Hepatocyte (in vitro differentiated cells): Measurements from ENCODE around the gene BRWD1. TPM values are rescaled to one million over a fixed set of nuclear protein-coding genes. Genes with fewer than 3 reads are reported as not detected.

ENCODE experiments used
- DNase-seq: peaks from one replicate; pipeline ENCODE4 v3.0.0-alpha.2; 2016; ENCODE audit warnings: low spot score
- H2AFZ ChIP-seq: fragments of 200-600 bp; sonication (generic); 2 replicates; pipeline ENCODE4 v1.6.0; 2016; ENCODE audit warnings: antibody characterized with exemption, mild to moderate bottlenecking
- H3K27ac ChIP-seq: fragments of 200-600 bp; sonication (generic); 2 replicates; pipeline ENCODE4 v1.5.1; 2016; ENCODE audit warnings: mild to moderate bottlenecking
- H3K27me3 ChIP-seq: fragments of 200-600 bp; sonication (generic); 2 replicates; pipeline ENCODE4 v1.6.1; 2016
- H3K36me3 ChIP-seq: fragments of 200-600 bp; sonication (generic); replicated peaks from 2 replicates; pipeline ENCODE4 v1.5.1; 2016; ENCODE audit warnings: low read depth; ENCODE audit not compliant: insufficient read depth
- H3K4me1 ChIP-seq: fragments of 200-600 bp; sonication (generic); 2 replicates; pipeline ENCODE4 v1.5.1; 2016; ENCODE audit warnings: mild to moderate bottlenecking, moderate library complexity; ENCODE audit not compliant: insufficient read depth
- H3K4me2 ChIP-seq: fragments of 200-600 bp; sonication (generic); 2 replicates; pipeline ENCODE4 v1.6.0; 2016
- H3K4me3 ChIP-seq: fragments of 200-600 bp; sonication (generic); 2 replicates; pipeline ENCODE4 v1.5.1; 2016; ENCODE audit warnings: mild to moderate bottlenecking
- H3K79me2 ChIP-seq: fragments of 200-600 bp; sonication (generic); 2 replicates; pipeline ENCODE4 v1.6.0; 2017; ENCODE audit warnings: mild to moderate bottlenecking
- H3K9me2 ChIP-seq: fragments of 200-600 bp; sonication (generic); replicated peaks from 2 replicates; pipeline ENCODE4 v1.6.0; 2017; ENCODE audit warnings: mild to moderate bottlenecking; ENCODE audit not compliant: insufficient read depth
- H3K9me3 ChIP-seq: fragments of 200-600 bp; sonication (generic); 2 replicates; pipeline ENCODE4 v1.5.1; 2016; ENCODE audit warnings: low read depth, mild to moderate bottlenecking
- H4K20me1 ChIP-seq: fragments of 200-600 bp; sonication (generic); 2 replicates; pipeline ENCODE4 v1.6.0; 2016; ENCODE audit warnings: mild to moderate bottlenecking; ENCODE audit not compliant: insufficient read depth, poor library complexity, severe bottlenecking
- CTCF ChIP-seq: fragments of 200-600 bp; sonication (generic); IDR thresholded peaks from 2 replicates; pipeline ENCODE4 v1.5.1; 2016; ENCODE audit warnings: antibody characterized with exemption, mild to moderate bottlenecking; ENCODE audit not compliant: poor library complexity
- EZH2 ChIP-seq: fragments of 200-600 bp; sonication (generic); IDR thresholded peaks from 2 replicates; pipeline ENCODE4 v1.6.1; 2016; ENCODE audit warnings: antibody characterized with exemption, mild to moderate bottlenecking, borderline replicate concordance
- EZH2phosphoT487 ChIP-seq: fragments of 200-600 bp; sonication (generic); IDR thresholded peaks from one replicate; pipeline ENCODE4 v1.6.1; 2018; ENCODE audit warnings: antibody characterized with exemption, mild to moderate bottlenecking, low read depth, moderate library complexity; ENCODE audit not compliant: unreplicated experiment, severe bottlenecking
- WGBS: methylation state at CpG from one replicate; pipeline ENCODE4 v1.1.6; 2016; ENCODE audit warnings: low lambda C conversion rate; ENCODE audit errors: missing lambda C conversion rate; 5-methylcytosine and 5-hydroxymethylcytosine counted together
- polyA plus RNA-seq: library from polyadenylated mRNA; unstranded; fragments of >200 nt; fragmentation: Nextera tagmentation; extraction: Ambion mirVana; gene quantifications from 2 replicates; pipeline ENCODE4 v1.2.1, GENCODE V29; 2016
- total RNA-seq: library from RNA; depleted of rRNA; stranded (reverse); fragments of >200 nt; gene quantifications from 2 replicates; pipeline ENCODE4 v1.2.3, GENCODE V29; 2014

The BRWD1 gene
- total and polyA plus RNA-seq, 2 experiments from 2014 or later = 17.4 to 48.3 TPM

DNA sequence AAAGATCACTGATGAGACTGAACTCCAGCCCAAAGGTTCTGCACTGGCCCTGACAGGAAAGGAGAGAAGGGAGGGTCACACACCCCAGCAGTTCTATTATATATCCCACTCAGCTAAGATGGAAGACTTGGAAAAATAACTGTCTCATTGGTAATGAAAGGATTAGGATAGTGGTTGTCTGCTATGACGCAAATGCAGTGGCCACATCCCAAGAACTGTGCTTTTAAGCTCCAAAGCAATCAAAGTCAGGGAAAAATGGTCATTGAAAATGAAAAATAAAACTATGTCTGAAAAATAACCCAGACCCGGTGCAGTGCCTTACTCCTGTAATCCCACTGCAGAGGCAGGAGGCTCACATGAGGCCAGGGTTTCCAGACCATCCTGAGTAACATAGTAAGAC lies 161.2 kb downstream of the BRWD1 start:
- H4K20me1 ChIP-seq = no peaks in the 10 kb centered on the region
- H3K27me3 ChIP-seq = no peaks in the 10 kb centered on the region
- 83% methylated on average over 2 of the region's 2 CpGs for WGBS
- H3K4me1 ChIP-seq = no peaks in the 10 kb centered on the region
- no peak for TF ChIP-seq CTCF
- no peak for TF ChIP-seq EZH2phosphoT487
- H3K79me2 ChIP-seq = no peaks in the 10 kb centered on the region
- no peaks in the 10 kb centered on the region for H3K9me2 ChIP-seq
- no peak overlapping the region for H3K4me2 ChIP-seq
- no peak overlapping the region for H2AFZ ChIP-seq
- no peaks in the 10 kb centered on the region for H3K36me3 ChIP-seq
- no peak overlapping the region for H3K27ac ChIP-seq
- H3K9me3 ChIP-seq = no peaks in the 10 kb centered on the region
- H3K4me3 ChIP-seq = no peak overlapping the region
- DNase-seq = no peak

GRCh38 chr21:39150877-39151276 lies 162.6 kb downstream of the BRWD1 start:
- Histone ChIP-seq H4K20me1 (no peaks in the 10 kb centered on the region), H3K79me2 (no peaks in the 10 kb centered on the region), H3K4me2 (no peak overlapping the region), H3K9me3 (no peaks in the 10 kb centered on the region), H3K27me3 (no peaks in the 10 kb centered on the region), H3K4me1 (no peaks in the 10 kb centered on the region), H2AFZ (no peak overlapping the region), H3K36me3 (no peaks in the 10 kb centered on the region), H3K4me3 (no peak overlapping the region), H3K9me2 (no peaks in the 10 kb centered on the region), H3K27ac (no peak overlapping the region)
- no peak for DNase-seq
- no peak for TF ChIP-seq CTCF
- TF ChIP-seq EZH2phosphoT487 = no peak
- TF ChIP-seq EZH2 = no peak

DNA sequence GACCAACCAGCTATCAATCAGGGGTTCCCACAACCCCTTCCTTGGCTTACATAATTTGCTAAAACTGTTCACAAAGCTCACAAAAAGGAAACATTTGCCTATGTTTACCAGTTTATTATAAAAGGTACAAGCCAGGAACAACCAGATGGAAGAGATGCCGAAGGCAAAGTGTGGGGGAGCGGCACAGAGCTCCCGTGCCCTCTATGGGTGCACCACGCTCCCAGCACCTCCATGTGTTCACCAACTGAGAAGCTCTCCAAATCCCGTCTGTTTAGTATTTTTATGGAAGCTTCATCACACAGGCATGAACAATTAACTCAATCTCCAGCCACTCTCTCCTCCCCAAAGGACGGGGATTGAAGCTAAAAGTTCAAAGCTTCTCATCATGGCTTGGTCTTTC lies 163.1 kb downstream of the BRWD1 start:
- no peaks in the 10 kb centered on the region for H3K36me3 ChIP-seq
- no peak overlapping the region for H3K27ac ChIP-seq
- H3K4me3 ChIP-seq = no peak overlapping the region
- no peak overlapping the region for H2AFZ ChIP-seq
- no peaks in the 10 kb centered on the region for H3K9me2 ChIP-seq
- no peaks in the 10 kb centered on the region for H3K27me3 ChIP-seq
- no peak for DNase-seq
- H3K9me3 ChIP-seq = no peaks in the 10 kb centered on the region
- WGBS = 98% methylated on average over 6 of the region's 6 CpGs
- no peaks in the 10 kb centered on the region for H4K20me1 ChIP-seq
- H3K79me2 ChIP-seq = no peaks in the 10 kb centered on the region
- TF ChIP-seq CTCF = no peak
- TF ChIP-seq EZH2 = no peak
- TF ChIP-seq EZH2phosphoT487 = no peak
- H3K4me1 ChIP-seq = no peaks in the 10 kb centered on the region
- H3K4me2 ChIP-seq = no peak overlapping the region

- H3K4me1 ChIP-seq = no peaks in the 10 kb centered on the region
- no peak overlapping the region for H3K27ac ChIP-seq
- no peaks in the 10 kb centered on the region for H3K9me3 ChIP-seq
- H4K20me1 ChIP-seq = no peaks in the 10 kb centered on the region
- H3K4me2 ChIP-seq = no peak overlapping the region
- H3K36me3 ChIP-seq = no peaks in the 10 kb centered on the region
- TF ChIP-seq CTCF (no peak), EZH2phosphoT487 (no peak), EZH2 (no peak)
- H3K79me2 ChIP-seq = no peaks in the 10 kb centered on the region
- no peak overlapping the region for H2AFZ ChIP-seq
- no peaks in the 10 kb centered on the region for H3K9me2 ChIP-seq
- no peak for DNase-seq
- H3K27me3 ChIP-seq = no peaks in the 10 kb centered on the region
- no peak overlapping the region for H3K4me3 ChIP-seq
Measured at GRCh38 chr21:39149882-39150281, 163.6 kb downstream of the BRWD1 start.
